Tibial artery (tissue), 4 donors: ENCODE measurements around the gene EEPD1.

ENCODE experiments used
- DNase-seq, 2 donors: peaks; one replicate each; pipeline ENCODE4 v3.0.0-alpha.2; 2019
- H3K27ac ChIP-seq, 2 donors: fragments of 200-600 bp; sonication (generic) in 1 of 2; 1 replicate in 1 of 2; 2 replicates in 1 of 2; pipeline ENCODE4 v1.5.1; 2018 to 2019; ENCODE audit warnings: mild to moderate bottlenecking in 1 of 2
- H3K27me3 ChIP-seq, 2 donors: fragments of 200-600 bp; sonication (generic) in 1 of 2; one replicate each; pipeline versions ENCODE4 v1.5.1 to v1.6.0; 2016 to 2019
- H3K36me3 ChIP-seq, 3 donors: fragments of 200-600 bp; sonication (generic) in 2 of 3; one replicate each; pipeline ENCODE4 v1.5.1; 2016 to 2019; ENCODE audit warnings: mild to moderate bottlenecking in 2 of 3
- H3K4me1 ChIP-seq, 4 donors: fragments of 200-600 bp; sonication (generic) in 2 of 4; 1 replicate in 3 of 4; 2 replicates in 1 of 4; pipeline ENCODE4 v1.5.1; 2016 to 2019
- H3K4me3 ChIP-seq, 2 donors: fragments of 200-600 bp; sonication (generic) in 1 of 2; 1 replicate in 1 of 2; 2 replicates in 1 of 2; pipeline ENCODE4 v1.5.1; 2018 to 2019; ENCODE audit warnings: mild to moderate bottlenecking in 2 of 2
- H3K9me3 ChIP-seq, 3 donors: fragments of 200-600 bp; sonication (generic) in 1 of 3; one replicate each; pipeline ENCODE4 v1.5.1; 2016 to 2019
- CTCF ChIP-seq, 2 experiments: fragments of 200-600 bp in 1 of 2; fragments of 450-650 bp in 1 of 2; IDR thresholded peaks; one replicate each; pipeline ENCODE4 v1.5.1; 2017 to 2019; ENCODE audit warnings: antibody characterized with exemption in 2 of 2, mild to moderate bottlenecking in 1 of 2, moderate library complexity in 1 of 2
- intact Hi-C: fragments of 100-400 bp; cut with DNase I; formaldehyde crosslinking; loops from one replicate; pipeline ENCODE4 v1.15.0; 2023; ENCODE audit warnings: low total_unique reads

The EEPD1 gene

GRCh38 chr7:36278620-36279172, 125.6 kb downstream of the EEPD1 start:
- no peak overlapping the region for H3K4me3 ChIP-seq
- intact Hi-C loops = no loop called here
- no peak for TF ChIP-seq CTCF (IDR thresholded peaks at IDR 0.05)
- H3K36me3 ChIP-seq = no peaks in the 10 kb centered on the region
- peak in 1 of 2 donors; percentile 53 for DNase-seq
- H3K4me1 ChIP-seq = peaks cover 0 to 57% (median 36%) of the 10 kb centered on the region in 4 donors
- H3K27ac ChIP-seq = peak overlapping the region in 1 of 2 donors; percentile 71
- no peaks in the 10 kb centered on the region for H3K27me3 ChIP-seq
- H3K9me3 ChIP-seq = no peaks in the 10 kb centered on the region

- Histone ChIP-seq H3K36me3 (no peaks in the 10 kb centered on the region), H3K27ac (peak overlapping the region; percentile 67 to 71), H3K27me3 (no peaks in the 10 kb centered on the region), H3K9me3 (no peaks in the 10 kb centered on the region), H3K4me1 (peaks cover 0 to 53% (median 36%) of the 10 kb centered on the region in 4 donors), H3K4me3 (no peak overlapping the region)
- no peak for TF ChIP-seq CTCF (IDR thresholded peaks at IDR 0.05)
- peak in 1 of 2 donors; percentile 56 for DNase-seq
- intact Hi-C loops = no loop called here
Measured at GRCh38 chr7:36279200-36279925, 126.3 kb downstream of the EEPD1 start.

GRCh38 chr7:36279926-36280315, 126.9 kb downstream of the EEPD1 start:
- H3K36me3 ChIP-seq = no peaks in the 10 kb centered on the region
- DNase-seq = peak in 1 of 2 donors; percentile 33
- H3K4me3 ChIP-seq = no peak overlapping the region
- H3K9me3 ChIP-seq = no peaks in the 10 kb centered on the region
- intact Hi-C loops = loop anchor here (10.0 kb wide), 1 partner anchor 125 kb away; the partner anchor contains the start of gene EEPD1
- H3K27me3 ChIP-seq = no peaks in the 10 kb centered on the region
- TF ChIP-seq CTCF (IDR thresholded peaks at IDR 0.05) = no peak
- peak overlapping the region; percentile 67 to 71 for H3K27ac ChIP-seq
- H3K4me1 ChIP-seq = peaks cover 0 to 53% (median 36%) of the 10 kb centered on the region in 4 donors

GRCh38 chr7:36280840-36281812, 128.1 kb downstream of the EEPD1 start:
- DNase-seq = peak; percentile 85 to 86
- H3K27me3 ChIP-seq = no peaks in the 10 kb centered on the region
- H3K36me3 ChIP-seq = no peaks in the 10 kb centered on the region
- H3K27ac ChIP-seq = peak overlapping the region; percentile 67 to 71
- peak in 1 of 2 experiments; percentile 35 for TF ChIP-seq CTCF (IDR thresholded peaks at IDR 0.05)
- H3K4me3 ChIP-seq = peak overlapping the region; percentile 14 to 33
- peaks cover 0 to 53% (median 36%) of the 10 kb centered on the region in 4 donors for H3K4me1 ChIP-seq
- H3K9me3 ChIP-seq = no peaks in the 10 kb centered on the region
- intact Hi-C loops = loop anchor here (10.0 kb wide), 1 partner anchor 126 kb away; the partner anchor contains the start of gene EEPD1
